ENCODE measurements around the gene BTF3.
"Not testable (repeated sequence)": the region's sequence is repeated elsewhere in the genome, so short reads cannot be mapped to it uniquely, and the experiment has no call there.

The BTF3 gene

GRCh38 chr5:73485715-73486114 lies 12.5 kb upstream of the BTF3 start:
- H2AFZ ChIP-seq (ENCODE audit: low read length), result no peak overlapping the region
- no peak overlapping the region for H3K9ac ChIP-seq (ENCODE audit: low read depth, low read length, poor library complexity)
- no peak overlapping the region for H3K4me2 ChIP-seq (ENCODE audit: insufficient read depth, low read length, poor library complexity, severe bottlenecking)
- H3K4ac ChIP-seq (ENCODE audit: low read length), result no peak overlapping the region
- H2BK5ac ChIP-seq (ENCODE audit: low read length), result no peak overlapping the region
- no peak overlapping the region for H2BK15ac ChIP-seq (ENCODE audit: low read length)
- no peak overlapping the region for H2AK5ac ChIP-seq (ENCODE audit: low read depth, low read length)
- peaks cover 0 to 53% (median 0%) of the 10 kb centered on the region in 3 experiments for H3K27me3 ChIP-seq (ENCODE audit: control insufficient read depth in 3 of 3, insufficient read depth in 3 of 3, low read depth in 1 of 3, low read length in 3 of 3)
- no peak overlapping the region for H3K4me3 ChIP-seq (ENCODE audit: low read length in 2 of 2)
- H3K18ac ChIP-seq (ENCODE audit: low read length), result no peak overlapping the region
- no peak overlapping the region for H2BK120ac ChIP-seq (ENCODE audit: low read depth, low read length)
- WGBS, 2 donors (ENCODE audit: extremely low coverage in 2 of 2, insufficient read length in 2 of 2, insufficient replicate concordance in 1 of 2), result no CpG with 5 or more reads among the region's 3 CpGs
- H3K14ac ChIP-seq (ENCODE audit: low read length), result no peak overlapping the region
- H2BK12ac ChIP-seq (ENCODE audit: low read length), result no peak overlapping the region
- H4K91ac ChIP-seq (ENCODE audit: low read depth, low read length, poor library complexity), result no peak overlapping the region
- H3K36me3 ChIP-seq (replicated peaks in 1 of 2; ENCODE audit: control insufficient read depth in 2 of 2, insufficient read depth in 2 of 2, low read length in 2 of 2), result no peaks in the 10 kb centered on the region
- no peak overlapping the region for H3K23ac ChIP-seq (ENCODE audit: low read depth, low read length, poor library complexity)
- no peak overlapping the region for H3K27ac ChIP-seq (replicated peaks; ENCODE audit: low read length)
- H4K8ac ChIP-seq (ENCODE audit: low read depth, low read length), result no peak overlapping the region
- H3K9me3 ChIP-seq (replicated peaks in 1 of 2; ENCODE audit: control insufficient read depth in 2 of 2, insufficient read depth in 1 of 2, low read depth in 1 of 2, low read length in 2 of 2), result no peaks in the 10 kb centered on the region
- DNase-seq (ENCODE audit: low spot score), result no peak
- no peaks in the 10 kb centered on the region for H3K79me1 ChIP-seq (ENCODE audit: low read depth, low read length)
- H3K4me1 ChIP-seq (ENCODE audit: control insufficient read depth in 2 of 2, insufficient read depth in 1 of 2, low read depth in 1 of 2, low read length in 2 of 2), result peaks cover 0 to 2% of the 10 kb centered on the region in 2 donors

- H3K27ac ChIP-seq (replicated peaks; ENCODE audit: low read length), result no peak overlapping the region
Observed at GRCh38 chr5:73486119-73486899, 11.9 kb upstream of the BTF3 start.

GRCh38 chr5:73487257-73487656 lies 11.0 kb upstream of the BTF3 start:
- not testable (repeated sequence) for H3K36me3 ChIP-seq (replicated peaks in 1 of 2; ENCODE audit: control insufficient read depth in 2 of 2, insufficient read depth in 2 of 2, low read length in 2 of 2); H2BK15ac ChIP-seq (ENCODE audit: low read length); H3K79me1 ChIP-seq (ENCODE audit: low read depth, low read length); H3K4me3 ChIP-seq (ENCODE audit: low read length in 2 of 2); H2BK12ac ChIP-seq (ENCODE audit: low read length); H2AK5ac ChIP-seq (ENCODE audit: low read depth, low read length); H4K8ac ChIP-seq (ENCODE audit: low read depth, low read length); H3K18ac ChIP-seq (ENCODE audit: low read length); H3K4ac ChIP-seq (ENCODE audit: low read length); H3K9ac ChIP-seq (ENCODE audit: low read depth, low read length, poor library complexity); H3K9me3 ChIP-seq (replicated peaks in 1 of 2; ENCODE audit: control insufficient read depth in 2 of 2, insufficient read depth in 1 of 2, low read depth in 1 of 2, low read length in 2 of 2); H2BK120ac ChIP-seq (ENCODE audit: low read depth, low read length); H4K91ac ChIP-seq (ENCODE audit: low read depth, low read length, poor library complexity); H2AFZ ChIP-seq (ENCODE audit: low read length); H3K4me1 ChIP-seq (ENCODE audit: control insufficient read depth in 2 of 2, insufficient read depth in 1 of 2, low read depth in 1 of 2, low read length in 2 of 2); H3K27ac ChIP-seq (replicated peaks; ENCODE audit: low read length); H3K14ac ChIP-seq (ENCODE audit: low read length); DNase-seq (ENCODE audit: low spot score); H2BK5ac ChIP-seq (ENCODE audit: low read length); H3K4me2 ChIP-seq (ENCODE audit: insufficient read depth, low read length, poor library complexity, severe bottlenecking); H3K23ac ChIP-seq (ENCODE audit: low read depth, low read length, poor library complexity)
- WGBS, 2 donors (ENCODE audit: extremely low coverage in 2 of 2, insufficient read length in 2 of 2, insufficient replicate concordance in 1 of 2), result no CpG with 5 or more reads among the region's 4 CpGs
- peaks cover 0 to 46% (median 0%) of the 10 kb centered on the region in 3 experiments for H3K27me3 ChIP-seq (ENCODE audit: control insufficient read depth in 3 of 3, insufficient read depth in 3 of 3, low read depth in 1 of 3, low read length in 3 of 3)

More at GRCh38 chr5:73486119-73486899, 11.9 kb upstream of the BTF3 start:
- H2BK5ac ChIP-seq (ENCODE audit: low read length), result no peak overlapping the region
- H3K4me3 ChIP-seq (ENCODE audit: low read length in 2 of 2), result no peak overlapping the region
- no peak overlapping the region for H3K23ac ChIP-seq (ENCODE audit: low read depth, low read length, poor library complexity)
- H2BK120ac ChIP-seq (ENCODE audit: low read depth, low read length), result no peak overlapping the region
- no peak overlapping the region for H3K9ac ChIP-seq (ENCODE audit: low read depth, low read length, poor library complexity)
- no peak overlapping the region for H3K4ac ChIP-seq (ENCODE audit: low read length)
- no peak overlapping the region for H3K4me2 ChIP-seq (ENCODE audit: insufficient read depth, low read length, poor library complexity, severe bottlenecking)
- no peak overlapping the region for H3K18ac ChIP-seq (ENCODE audit: low read length)
- no peak overlapping the region for H2AK5ac ChIP-seq (ENCODE audit: low read depth, low read length)
- DNase-seq (ENCODE audit: low spot score), result no peak
- H3K4me1 ChIP-seq (ENCODE audit: control insufficient read depth in 2 of 2, insufficient read depth in 1 of 2, low read depth in 1 of 2, low read length in 2 of 2), result peaks cover 0 to 2% of the 10 kb centered on the region in 2 donors
- no peak overlapping the region for H3K14ac ChIP-seq (ENCODE audit: low read length)
- no peaks in the 10 kb centered on the region for H3K79me1 ChIP-seq (ENCODE audit: low read depth, low read length)
- no peaks in the 10 kb centered on the region for H3K36me3 ChIP-seq (replicated peaks in 1 of 2; ENCODE audit: control insufficient read depth in 2 of 2, insufficient read depth in 2 of 2, low read length in 2 of 2)
- no peak overlapping the region for H4K8ac ChIP-seq (ENCODE audit: low read depth, low read length)
- H2AFZ ChIP-seq (ENCODE audit: low read length), result no peak overlapping the region
- no peak overlapping the region for H4K91ac ChIP-seq (ENCODE audit: low read depth, low read length, poor library complexity)
- no peak overlapping the region for H2BK12ac ChIP-seq (ENCODE audit: low read length)
- H3K9me3 ChIP-seq (replicated peaks in 1 of 2; ENCODE audit: control insufficient read depth in 2 of 2, insufficient read depth in 1 of 2, low read depth in 1 of 2, low read length in 2 of 2), result no peaks in the 10 kb centered on the region
- no peak overlapping the region for H2BK15ac ChIP-seq (ENCODE audit: low read length)
- no CpG with 5 or more reads among the region's 3 CpGs for WGBS, 2 donors (ENCODE audit: extremely low coverage in 2 of 2, insufficient read length in 2 of 2, insufficient replicate concordance in 1 of 2)
- peaks cover 0 to 49% (median 0%) of the 10 kb centered on the region in 3 experiments for H3K27me3 ChIP-seq (ENCODE audit: control insufficient read depth in 3 of 3, insufficient read depth in 3 of 3, low read depth in 1 of 3, low read length in 3 of 3)

GRCh38 chr5:73487815-73488214 lies 10.4 kb upstream of the BTF3 start:
- Histone ChIP-seq H3K4ac (ENCODE audit: low read length) (no peak overlapping the region), H3K18ac (ENCODE audit: low read length) (no peak overlapping the region), H4K8ac (ENCODE audit: low read depth, low read length) (no peak overlapping the region), H3K9me3 (replicated peaks in 1 of 2; ENCODE audit: control insufficient read depth in 2 of 2, insufficient read depth in 1 of 2, low read depth in 1 of 2, low read length in 2 of 2) (no peaks in the 10 kb centered on the region), H3K4me2 (ENCODE audit: insufficient read depth, low read length, poor library complexity, severe bottlenecking) (no peak overlapping the region), H3K27me3 (ENCODE audit: control insufficient read depth in 3 of 3, insufficient read depth in 3 of 3, low read depth in 1 of 3, low read length in 3 of 3) (peaks cover 0 to 43% (median 0%) of the 10 kb centered on the region in 3 experiments), H4K91ac (ENCODE audit: low read depth, low read length, poor library complexity) (no peak overlapping the region), H3K14ac (ENCODE audit: low read length) (no peak overlapping the region), H3K23ac (ENCODE audit: low read depth, low read length, poor library complexity) (no peak overlapping the region), H2AK5ac (ENCODE audit: low read depth, low read length) (no peak overlapping the region), H3K79me1 (ENCODE audit: low read depth, low read length) (no peaks in the 10 kb centered on the region), H2BK5ac (ENCODE audit: low read length) (no peak overlapping the region), H3K4me3 (ENCODE audit: low read length in 2 of 2) (no peak overlapping the region), H2AFZ (ENCODE audit: low read length) (no peak overlapping the region), H3K36me3 (replicated peaks in 1 of 2; ENCODE audit: control insufficient read depth in 2 of 2, insufficient read depth in 2 of 2, low read length in 2 of 2) (no peaks in the 10 kb centered on the region), H2BK12ac (ENCODE audit: low read length) (no peak overlapping the region), H2BK120ac (ENCODE audit: low read depth, low read length) (no peak overlapping the region), H3K4me1 (ENCODE audit: control insufficient read depth in 2 of 2, insufficient read depth in 1 of 2, low read depth in 1 of 2, low read length in 2 of 2) (peaks cover 0 to 2% of the 10 kb centered on the region in 2 donors), H3K27ac (replicated peaks; ENCODE audit: low read length) (no peak overlapping the region), H3K9ac (ENCODE audit: low read depth, low read length, poor library complexity) (no peak overlapping the region), H2BK15ac (ENCODE audit: low read length) (no peak overlapping the region)
- no peak for DNase-seq (ENCODE audit: low spot score)
- WGBS, 2 donors (ENCODE audit: extremely low coverage in 2 of 2, insufficient read length in 2 of 2, insufficient replicate concordance in 1 of 2), result no CpG with 5 or more reads among the region's 4 CpGs
